Astrocyte (in vitro differentiated cells and primary cell): ENCODE data around the gene TRPM3.

ENCODE experiments used
- EZH2 ChIP-seq: IDR thresholded peaks from 2 replicates; pipeline ENCODE4 v1.6.1; 2012; ENCODE audit warnings: mild to moderate bottlenecking, low read length, inconsistent platforms; ENCODE audit not compliant: insufficient read depth
- TF ChIP-seq, protein P1 (sequence below): IDR thresholded peaks from 2 replicates; pipeline ENCODE4 v1.5.1; 2011; ENCODE audit warnings: low read depth, mild to moderate bottlenecking, inconsistent platforms, low read length, moderate library complexity; ENCODE audit not compliant: insufficient read depth

DNA sequence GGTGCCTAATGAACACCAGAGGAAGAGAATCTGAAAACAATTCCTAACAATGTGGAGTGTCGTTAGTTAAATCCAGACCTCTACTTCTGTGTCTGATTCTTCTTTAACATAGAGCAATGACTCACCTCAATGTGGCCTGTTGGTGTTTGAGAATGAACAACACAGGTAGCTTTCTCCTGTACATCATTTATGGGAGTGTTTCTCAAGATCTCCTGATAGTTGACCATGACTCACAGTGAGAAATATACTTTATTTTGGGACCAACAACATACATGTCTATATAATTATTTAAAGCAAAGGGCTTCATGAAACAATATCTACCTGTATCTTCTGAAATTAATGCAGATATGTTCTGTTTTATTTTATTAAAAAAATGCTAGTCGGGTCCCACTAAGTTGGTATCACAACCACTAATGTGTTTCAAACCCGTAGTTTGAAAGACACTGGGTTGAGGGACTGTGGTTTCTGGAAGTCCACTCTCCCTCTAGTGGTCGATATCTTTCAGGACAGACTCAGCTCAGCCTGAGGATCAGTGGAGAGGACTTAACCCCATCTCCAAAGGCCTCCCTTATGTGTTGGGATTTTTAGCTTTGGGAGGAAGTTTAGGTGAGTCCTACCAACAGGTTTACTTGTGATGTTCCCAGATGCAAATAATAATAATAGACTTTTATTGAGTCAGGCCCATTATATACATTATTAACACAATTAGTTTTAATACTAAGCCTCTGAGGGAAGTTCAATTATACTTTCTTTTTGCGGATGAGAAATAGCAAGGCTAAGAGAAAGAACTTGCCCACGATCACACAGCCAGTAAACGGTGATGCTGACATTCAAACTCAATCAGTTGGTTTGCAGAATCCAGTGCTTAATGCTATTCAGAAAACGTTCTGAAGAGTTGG lies 636.9 kb downstream of the TRPM3 start:
- TF ChIP-seq, protein P1, sequence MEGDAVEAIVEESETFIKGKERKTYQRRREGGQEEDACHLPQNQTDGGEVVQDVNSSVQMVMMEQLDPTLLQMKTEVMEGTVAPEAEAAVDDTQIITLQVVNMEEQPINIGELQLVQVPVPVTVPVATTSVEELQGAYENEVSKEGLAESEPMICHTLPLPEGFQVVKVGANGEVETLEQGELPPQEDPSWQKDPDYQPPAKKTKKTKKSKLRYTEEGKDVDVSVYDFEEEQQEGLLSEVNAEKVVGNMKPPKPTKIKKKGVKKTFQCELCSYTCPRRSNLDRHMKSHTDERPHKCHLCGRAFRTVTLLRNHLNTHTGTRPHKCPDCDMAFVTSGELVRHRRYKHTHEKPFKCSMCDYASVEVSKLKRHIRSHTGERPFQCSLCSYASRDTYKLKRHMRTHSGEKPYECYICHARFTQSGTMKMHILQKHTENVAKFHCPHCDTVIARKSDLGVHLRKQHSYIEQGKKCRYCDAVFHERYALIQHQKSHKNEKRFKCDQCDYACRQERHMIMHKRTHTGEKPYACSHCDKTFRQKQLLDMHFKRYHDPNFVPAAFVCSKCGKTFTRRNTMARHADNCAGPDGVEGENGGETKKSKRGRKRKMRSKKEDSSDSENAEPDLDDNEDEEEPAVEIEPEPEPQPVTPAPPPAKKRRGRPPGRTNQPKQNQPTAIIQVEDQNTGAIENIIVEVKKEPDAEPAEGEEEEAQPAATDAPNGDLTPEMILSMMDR = peak; percentile 76
- no peak for TF ChIP-seq EZH2
